Astrocyte of the cerebellum (primary cell): Measurements from ENCODE around the gene MTG2.

ENCODE experiments used
- DNase-seq: peaks from one replicate; pipeline ENCODE4 v3.0.0-alpha.2; 2011; ENCODE audit warnings: low read depth
- H3K4me3 ChIP-seq: 2 replicates; pipeline ENCODE4 v1.5.1; 2011; ENCODE audit warnings: mild to moderate bottlenecking, low read depth, low read length, moderate library complexity
- in situ Hi-C: cut with HindIII; loops from 2 replicates; pipeline ENCODE4 v1.10.0; 2017; ENCODE audit warnings: low sequenced_read_pairs
- TF ChIP-seq, protein P1 (sequence below): IDR thresholded peaks from 2 replicates; pipeline ENCODE4 v1.5.1; 2012; ENCODE audit warnings: low read length, low read depth, moderate library complexity, mild to moderate bottlenecking; ENCODE audit errors: missing control alignments

MTG2 gene

DNA sequence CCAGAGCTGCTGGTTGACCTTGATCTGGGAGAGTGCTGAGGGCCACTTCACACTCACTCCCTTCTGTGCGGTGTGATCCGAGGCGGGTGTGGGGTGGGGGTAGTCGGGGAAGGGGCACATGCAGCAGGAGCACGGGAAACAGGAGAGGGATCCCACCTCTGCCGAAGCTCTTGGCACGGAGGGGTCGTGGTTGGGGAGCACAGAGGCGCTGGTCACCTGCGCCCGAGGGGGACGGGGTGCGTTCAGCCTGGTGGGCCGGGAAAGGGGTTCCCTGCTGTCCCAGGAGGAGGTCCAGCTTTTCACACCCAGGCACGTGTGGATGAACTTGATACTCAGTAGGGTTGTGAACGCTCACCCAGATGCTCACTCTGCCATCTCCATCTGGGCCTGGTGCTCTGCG lies 22.0 kb upstream of the MTG2 start:
- H3K4me3 ChIP-seq = no peak overlapping the region
- in situ Hi-C loops = no loop called here
- no peak for DNase-seq
- TF ChIP-seq, protein P1, sequence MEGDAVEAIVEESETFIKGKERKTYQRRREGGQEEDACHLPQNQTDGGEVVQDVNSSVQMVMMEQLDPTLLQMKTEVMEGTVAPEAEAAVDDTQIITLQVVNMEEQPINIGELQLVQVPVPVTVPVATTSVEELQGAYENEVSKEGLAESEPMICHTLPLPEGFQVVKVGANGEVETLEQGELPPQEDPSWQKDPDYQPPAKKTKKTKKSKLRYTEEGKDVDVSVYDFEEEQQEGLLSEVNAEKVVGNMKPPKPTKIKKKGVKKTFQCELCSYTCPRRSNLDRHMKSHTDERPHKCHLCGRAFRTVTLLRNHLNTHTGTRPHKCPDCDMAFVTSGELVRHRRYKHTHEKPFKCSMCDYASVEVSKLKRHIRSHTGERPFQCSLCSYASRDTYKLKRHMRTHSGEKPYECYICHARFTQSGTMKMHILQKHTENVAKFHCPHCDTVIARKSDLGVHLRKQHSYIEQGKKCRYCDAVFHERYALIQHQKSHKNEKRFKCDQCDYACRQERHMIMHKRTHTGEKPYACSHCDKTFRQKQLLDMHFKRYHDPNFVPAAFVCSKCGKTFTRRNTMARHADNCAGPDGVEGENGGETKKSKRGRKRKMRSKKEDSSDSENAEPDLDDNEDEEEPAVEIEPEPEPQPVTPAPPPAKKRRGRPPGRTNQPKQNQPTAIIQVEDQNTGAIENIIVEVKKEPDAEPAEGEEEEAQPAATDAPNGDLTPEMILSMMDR = no peak

DNA sequence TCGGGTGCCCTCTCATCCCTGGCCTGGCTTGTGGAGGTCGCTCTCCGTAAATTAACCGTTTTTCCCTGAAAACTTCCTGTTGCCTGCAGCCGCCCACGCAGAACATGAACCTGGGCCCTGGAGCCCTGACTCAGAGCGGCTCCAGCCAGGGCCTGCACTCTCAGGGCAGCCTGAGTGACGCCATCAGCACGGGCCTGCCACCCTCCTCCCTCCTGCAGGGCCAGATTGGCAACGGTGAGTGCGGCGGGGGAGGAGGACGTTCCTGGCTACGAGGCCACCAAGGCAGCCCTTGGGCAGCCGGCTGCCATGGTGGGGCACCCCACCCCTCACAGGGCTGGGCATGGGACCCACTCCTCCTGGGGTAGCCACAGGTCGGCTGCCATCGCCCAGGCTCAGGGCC lies 21.5 kb upstream of the MTG2 start:
- TF ChIP-seq, protein P1 = no peak
- DNase-seq = no peak
- no peak overlapping the region for H3K4me3 ChIP-seq
- in situ Hi-C loops = no loop called here

DNA sequence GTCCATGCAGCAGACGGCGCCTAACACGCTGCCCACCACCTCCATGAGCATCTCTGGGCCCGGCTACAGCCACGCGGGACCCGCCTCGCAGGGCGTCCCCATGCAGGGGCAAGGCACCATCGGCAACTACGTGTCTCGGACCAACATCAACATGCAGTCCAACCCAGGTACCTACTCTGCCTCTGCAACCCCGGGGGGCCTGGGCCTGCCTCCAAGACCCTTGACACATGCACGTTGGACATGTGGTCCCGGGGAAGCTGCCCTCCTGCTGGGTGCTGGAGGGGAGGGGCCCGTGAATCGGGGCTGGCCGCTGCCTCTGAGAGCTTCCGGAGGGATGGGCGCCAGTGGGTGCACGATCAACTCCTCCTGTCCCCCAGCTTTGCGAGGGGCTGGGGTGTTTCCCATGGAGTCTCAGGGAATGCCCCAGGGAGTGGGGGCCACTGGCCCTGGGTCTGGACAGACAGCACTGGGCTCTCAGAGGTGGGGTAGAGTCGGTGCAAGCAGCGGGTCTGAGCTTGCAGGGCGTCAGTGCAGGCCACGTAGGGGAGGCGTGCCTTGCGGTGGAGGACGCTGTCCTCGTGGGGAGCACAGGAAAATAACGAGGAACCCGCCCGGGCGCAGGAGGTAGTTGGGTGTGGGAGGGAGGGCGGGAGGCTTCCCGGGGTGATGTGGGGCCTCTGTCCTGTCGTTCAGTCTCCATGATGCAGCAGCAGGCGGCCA lies 19.9 kb upstream of the MTG2 start:
- H3K4me3 ChIP-seq = no peak overlapping the region
- no peak for DNase-seq
- TF ChIP-seq, protein P1 = no peak
- in situ Hi-C loops = no loop called here

DNA sequence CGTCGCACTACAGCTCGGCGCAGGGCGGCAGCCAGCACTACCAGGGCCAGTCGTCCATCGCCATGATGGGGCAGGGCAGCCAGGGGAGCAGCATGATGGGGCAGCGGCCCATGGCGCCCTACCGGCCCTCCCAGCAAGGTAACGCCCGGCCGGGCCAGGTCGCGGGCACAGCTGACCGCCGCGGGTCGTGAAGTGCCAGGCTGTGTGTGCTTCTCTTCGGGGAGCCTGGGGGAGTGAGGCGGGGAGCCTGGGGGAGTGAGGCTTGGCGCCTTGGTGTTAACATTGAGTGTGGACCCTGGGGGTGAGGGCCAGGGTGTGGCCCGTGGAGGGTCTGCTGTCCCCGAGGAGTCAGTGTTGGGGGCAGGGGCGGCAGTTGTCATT lies 19.4 kb upstream of the MTG2 start:
- TF ChIP-seq, protein P1 = no peak
- in situ Hi-C loops = no loop called here
- no peak overlapping the region for H3K4me3 ChIP-seq
- DNase-seq = no peak

DNA sequence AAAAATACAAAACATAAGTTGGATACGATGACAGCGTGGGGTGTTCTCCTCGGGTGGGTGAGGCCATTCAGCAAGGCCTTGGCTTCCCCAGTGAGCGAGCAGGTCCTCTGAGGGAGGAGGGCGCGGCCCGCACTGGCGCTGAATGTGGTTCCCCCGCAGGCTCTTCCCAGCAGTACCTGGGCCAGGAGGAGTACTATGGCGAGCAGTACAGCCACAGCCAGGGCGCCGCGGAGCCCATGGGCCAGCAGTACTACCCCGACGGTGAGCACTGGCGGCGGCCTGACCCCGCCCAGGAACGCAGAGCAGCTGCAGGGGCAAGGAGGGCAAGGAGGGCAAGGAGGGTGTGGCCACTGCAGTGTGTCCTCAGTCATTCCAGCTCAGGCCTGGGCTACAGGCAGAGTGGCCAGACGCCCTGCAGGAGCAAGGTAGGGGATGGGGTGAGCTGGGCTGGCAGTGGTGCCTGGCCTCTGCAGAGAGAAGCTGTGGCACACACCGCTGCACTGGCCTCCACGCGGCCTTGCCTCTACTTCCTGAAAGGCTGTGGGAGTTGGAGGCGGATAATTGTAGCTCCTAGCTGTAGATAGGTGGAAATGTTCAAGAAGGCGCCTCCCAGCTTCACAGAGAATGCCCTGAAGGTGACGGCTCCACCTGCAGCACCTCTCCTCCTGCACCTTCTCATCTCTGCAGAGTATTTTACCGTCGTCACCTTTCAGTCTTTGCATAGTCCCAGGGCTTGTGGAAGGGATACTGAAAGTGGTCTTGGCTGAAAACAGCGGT lies 18.7 kb upstream of the MTG2 start:
- TF ChIP-seq, protein P1 = no peak
- in situ Hi-C loops = no loop called here
- no peak for DNase-seq
- H3K4me3 ChIP-seq = no peak overlapping the region

DNA sequence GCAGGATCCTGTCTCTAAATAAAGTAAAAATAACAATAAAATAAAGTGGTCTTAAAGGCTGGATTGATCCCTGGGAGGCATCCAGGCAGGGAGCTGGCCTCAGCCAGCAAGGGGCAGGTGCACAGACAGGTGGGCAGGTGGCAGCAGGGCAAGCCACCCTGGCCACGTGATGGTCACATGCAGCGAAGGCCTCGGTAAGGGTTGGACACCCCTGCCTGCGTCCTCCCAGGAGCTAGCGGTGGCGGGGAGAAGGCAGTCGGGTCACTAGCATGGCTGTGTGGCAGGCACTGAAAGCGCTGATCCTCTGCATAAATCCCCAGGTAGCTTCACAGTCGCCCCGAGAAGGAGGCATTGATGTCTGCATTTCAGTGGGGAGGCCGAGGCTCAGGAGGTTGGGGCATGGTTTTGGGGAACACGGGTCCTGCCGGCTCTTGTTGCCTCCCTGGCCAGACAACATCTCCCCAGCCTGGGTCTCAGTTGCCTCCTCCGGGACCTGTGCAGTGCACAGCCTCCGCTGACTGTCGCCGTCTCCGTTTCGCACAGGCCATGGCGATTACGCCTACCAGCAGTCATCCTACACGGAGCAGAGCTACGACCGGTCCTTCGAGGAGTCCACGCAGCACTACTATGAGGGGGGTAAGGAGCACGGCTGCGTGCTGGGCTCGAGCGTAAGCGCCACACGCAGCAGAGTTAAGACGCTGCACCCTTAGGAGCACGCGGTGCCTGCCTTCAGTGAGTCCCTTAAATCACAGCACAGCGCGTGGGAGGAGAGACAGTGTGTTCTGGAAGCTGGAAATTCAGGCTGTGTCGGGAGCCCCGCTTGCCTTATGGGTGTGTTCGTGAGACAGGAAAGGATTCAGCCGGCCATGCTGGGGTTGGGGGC lies 17.7 kb upstream of the MTG2 start:
- no peak for DNase-seq
- in situ Hi-C loops = no loop called here
- TF ChIP-seq, protein P1 = no peak
- no peak overlapping the region for H3K4me3 ChIP-seq
